ACC112 (cell line): ENCODE results near the gene ZNF846.
A peak's percentile ranks its signal among the peaks of the same experiment; 100 is the strongest.
"Not testable (repeated sequence)": the region's sequence is repeated elsewhere in the genome, so short reads cannot be mapped to it uniquely, and the experiment has no call there.

ENCODE experiments used
- H2AFZ ChIP-seq: fragments of 200-600 bp; sonication (generic); one replicate; pipeline ENCODE4 v1.6.0; 2017; ENCODE audit warnings: antibody characterized with exemption, low read length; ENCODE audit not compliant: unreplicated experiment
- H3K27ac ChIP-seq: fragments of 200-600 bp; sonication (generic); 2 replicates; pipeline ENCODE4 v1.5.1; 2014; ENCODE audit warnings: low read depth, mild to moderate bottlenecking, antibody characterized with exemption, low read length, moderate library complexity
- H3K27me3 ChIP-seq: fragments of 200-600 bp; sonication (generic); 2 replicates; pipeline ENCODE4 v1.6.1; 2014; ENCODE audit warnings: mild to moderate bottlenecking, antibody characterized with exemption, low read length, moderate library complexity, mixed read lengths; ENCODE audit not compliant: insufficient read depth
- H3K36me3 ChIP-seq: fragments of 200-600 bp; sonication (generic); 2 replicates; pipeline ENCODE4 v1.6.1; 2016; ENCODE audit warnings: mild to moderate bottlenecking, antibody characterized with exemption, low read length, moderate library complexity, mixed read lengths; ENCODE audit not compliant: insufficient read depth
- H3K4me1 ChIP-seq: fragments of 200-600 bp; sonication (generic); one replicate; pipeline ENCODE4 v1.6.1; 2016; ENCODE audit warnings: low read length, mixed read lengths; ENCODE audit not compliant: insufficient read depth, unreplicated experiment, control insufficient read depth
- H3K4me3 ChIP-seq: fragments of 200-600 bp; sonication (generic); 2 replicates; pipeline ENCODE4 v1.5.1; 2014; ENCODE audit warnings: mild to moderate bottlenecking, low read depth, low read length
- H3K79me2 ChIP-seq: fragments of 200-600 bp; sonication (generic); one replicate; pipeline ENCODE4 v1.6.0; 2016; ENCODE audit warnings: low read length; ENCODE audit not compliant: control insufficient read depth, unreplicated experiment, insufficient read depth

Gene ZNF846

GRCh38 chr19:9793071-9793591, 24.6 kb upstream of the ZNF846 start:
- H3K4me1 ChIP-seq, result peaks cover 4% of the 10 kb centered on the region
- peak overlapping the region; percentile 96 for H2AFZ ChIP-seq
- no peaks in the 10 kb centered on the region for H3K79me2 ChIP-seq
- no peaks in the 10 kb centered on the region for H3K36me3 ChIP-seq
- no peaks in the 10 kb centered on the region for H3K27me3 ChIP-seq
- peak overlapping the region; percentile 92 for H3K4me3 ChIP-seq
- peak overlapping the region; percentile 51; the same call in 1 of the 2 replicates for H3K27ac ChIP-seq

DNA sequence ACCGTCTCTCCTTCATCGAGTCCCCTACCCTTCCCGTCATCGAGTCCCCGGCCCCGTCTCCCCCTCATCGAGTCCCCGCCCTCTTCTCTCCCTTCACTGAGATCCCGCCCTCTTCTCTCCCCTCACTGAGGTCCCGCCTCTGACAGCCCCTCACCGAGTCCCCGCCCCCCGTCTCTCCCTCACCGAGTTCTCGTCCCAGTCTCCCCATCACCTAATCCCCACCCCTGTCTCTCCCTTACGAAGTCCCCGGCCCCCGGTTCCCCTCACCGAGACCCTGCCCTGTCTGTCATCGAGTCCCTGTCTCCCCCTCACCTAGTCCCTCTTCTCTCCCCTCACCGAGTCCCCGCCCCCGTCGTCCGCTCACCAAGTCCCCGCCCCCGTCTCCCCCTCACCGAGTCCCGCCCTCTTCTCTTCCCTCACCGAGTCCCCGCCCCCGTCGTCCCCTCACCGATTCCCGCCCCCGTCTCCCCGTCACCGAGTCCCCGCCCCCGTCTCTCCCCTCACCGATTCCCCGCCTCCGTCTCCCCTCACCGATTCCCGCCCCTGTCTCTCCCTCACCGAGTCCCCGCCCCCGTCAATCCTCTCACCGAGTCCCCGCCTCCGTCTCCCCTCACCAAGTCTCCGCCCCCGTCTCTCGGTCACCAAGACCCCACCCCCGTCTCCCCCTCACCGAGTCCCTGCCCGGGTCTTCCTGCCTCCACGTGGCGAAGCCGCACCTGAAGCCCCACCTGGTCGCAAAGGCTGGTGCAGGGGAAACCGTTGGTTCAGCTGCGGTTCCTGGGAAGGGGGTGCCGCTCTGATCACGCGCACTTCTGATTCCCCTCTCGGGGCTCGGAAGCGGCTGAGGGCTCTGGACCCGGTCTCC, 23.9 kb upstream of the ZNF846 start:
- H3K4me1 ChIP-seq, result peaks cover 4% of the 10 kb centered on the region
- peak overlapping the region; percentile 92 for H3K4me3 ChIP-seq
- peak overlapping the region; percentile 53; the same call in 1 of the 2 replicates for H3K27ac ChIP-seq
- H3K27me3 ChIP-seq, result no peaks in the 10 kb centered on the region
- no peaks in the 10 kb centered on the region for H3K79me2 ChIP-seq
- H2AFZ ChIP-seq, result peak overlapping the region; percentile 96
- no peaks in the 10 kb centered on the region for H3K36me3 ChIP-seq

GRCh38 chr19:9791552-9792205, 23.1 kb upstream of the ZNF846 start:
- H3K4me3 ChIP-seq, result peak overlapping the region; percentile 92
- peak overlapping the region; percentile 75 for H2AFZ ChIP-seq
- H3K79me2 ChIP-seq, result no peaks in the 10 kb centered on the region
- H3K36me3 ChIP-seq, result no peaks in the 10 kb centered on the region
- peak overlapping the region; percentile 53; the same call in 1 of the 2 replicates for H3K27ac ChIP-seq
- H3K27me3 ChIP-seq, result no peaks in the 10 kb centered on the region
- peaks cover 5% of the 10 kb centered on the region for H3K4me1 ChIP-seq

DNA sequence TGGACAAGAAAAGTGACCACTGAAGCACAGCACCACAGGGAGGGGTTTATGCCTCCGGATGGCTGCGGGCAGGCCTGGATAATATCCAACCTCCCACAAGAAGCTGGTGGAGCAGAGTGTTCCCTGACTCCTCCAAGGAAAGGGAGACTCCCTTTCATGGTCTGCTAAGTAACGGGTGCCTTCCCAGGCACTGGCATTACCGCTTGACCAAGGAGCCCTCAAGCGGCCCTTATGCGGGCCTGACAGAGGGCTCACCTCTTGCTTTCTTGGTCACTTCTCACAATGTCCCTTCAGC, 22.5 kb upstream of the ZNF846 start:
- H3K36me3 ChIP-seq, H2AFZ ChIP-seq, H3K27ac ChIP-seq, H3K27me3 ChIP-seq, H3K4me1 ChIP-seq, H3K79me2 ChIP-seq: not testable (repeated sequence)
- peak overlapping the region; percentile 71; the same call in 1 of the 2 replicates for H3K4me3 ChIP-seq

DNA sequence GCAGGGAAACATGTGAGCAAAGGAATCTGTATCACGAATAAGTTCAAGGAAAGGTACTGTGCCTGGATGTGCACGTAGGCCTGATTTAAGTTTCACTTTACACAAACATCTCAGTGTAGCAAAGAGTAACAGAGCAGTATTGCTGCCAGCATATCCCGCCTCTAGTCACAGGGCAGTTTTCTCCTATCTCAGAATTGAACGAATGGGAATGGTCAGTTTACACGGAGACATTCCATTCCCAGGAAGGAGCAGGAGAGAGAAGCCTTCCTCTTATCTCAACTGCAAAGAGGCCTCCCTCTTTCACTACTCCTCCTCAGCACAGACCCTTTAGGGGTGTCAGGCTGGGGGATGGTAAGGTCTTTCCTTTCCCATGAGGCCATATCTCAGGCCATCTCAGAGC, 21.0 kb upstream of the ZNF846 start:
- not testable (repeated sequence) for H3K36me3 ChIP-seq, H3K27me3 ChIP-seq, H3K4me3 ChIP-seq, H3K27ac ChIP-seq, H2AFZ ChIP-seq, H3K79me2 ChIP-seq
- H3K4me1 ChIP-seq, result peaks cover 11% of the 10 kb centered on the region

GRCh38 chr19:9789066-9789465, 20.5 kb upstream of the ZNF846 start:
- Histone ChIP-seq H3K4me3 (no peak overlapping the region), H3K27ac (no peak overlapping the region), H2AFZ (peak overlapping the region; percentile 33)

GRCh38 chr19:9788604-9789003, 20.1 kb upstream of the ZNF846 start:
- not testable (repeated sequence) for H3K4me3 ChIP-seq, H3K36me3 ChIP-seq, H3K27me3 ChIP-seq, H3K79me2 ChIP-seq, H3K27ac ChIP-seq, H2AFZ ChIP-seq
- peaks cover 13% of the 10 kb centered on the region for H3K4me1 ChIP-seq

More at GRCh38 chr19:9789066-9789465, 20.5 kb upstream of the ZNF846 start:
- Histone ChIP-seq H3K36me3 (no peaks in the 10 kb centered on the region), H3K4me1 (peaks cover 13% of the 10 kb centered on the region), H3K27me3 (no peaks in the 10 kb centered on the region), H3K79me2 (no peaks in the 10 kb centered on the region)

- no peak overlapping the region for H2AFZ ChIP-seq
- H3K36me3 ChIP-seq, result no peaks in the 10 kb centered on the region
- no peak overlapping the region for H3K27ac ChIP-seq
- H3K79me2 ChIP-seq, result no peaks in the 10 kb centered on the region
- H3K27me3 ChIP-seq, result no peaks in the 10 kb centered on the region
- H3K4me3 ChIP-seq, result peak overlapping the region; percentile 98
- peaks cover 16% of the 10 kb centered on the region for H3K4me1 ChIP-seq
Observed at GRCh38 chr19:9786819-9787218, 18.3 kb upstream of the ZNF846 start.

GRCh38 chr19:9786342-9786741, 17.8 kb upstream of the ZNF846 start:
- Histone ChIP-seq H3K36me3 (no peaks in the 10 kb centered on the region), H3K79me2 (no peaks in the 10 kb centered on the region), H2AFZ (no peak overlapping the region), H3K27me3 (no peaks in the 10 kb centered on the region), H3K4me1 (peaks cover 16% of the 10 kb centered on the region), H3K27ac (0 out of 2 replicates have a peak overlapping the region, but pooled peaks have one; percentile 74), H3K4me3 (peak overlapping the region; percentile 98)

- H3K36me3 ChIP-seq, result no peaks in the 10 kb centered on the region
- peak overlapping the region; percentile 98 for H3K4me3 ChIP-seq
- peak overlapping the region; percentile 74 for H3K27ac ChIP-seq
- peaks cover 16% of the 10 kb centered on the region for H3K4me1 ChIP-seq
- peak overlapping the region; percentile 96 for H2AFZ ChIP-seq
- no peaks in the 10 kb centered on the region for H3K79me2 ChIP-seq
- H3K27me3 ChIP-seq, result no peaks in the 10 kb centered on the region
Observed at GRCh38 chr19:9785367-9786331, 17.1 kb upstream of the ZNF846 start.
